GM19395 (cell line): ENCODE measurements around the gene ZNRD2.

ENCODE experiments used
- ATAC-seq: cut with Tn5 transposase; IDR thresholded peaks from one replicate; pipeline ENCODE4 v1.9.1; 2021; ENCODE audit warnings: mild to moderate bottlenecking, moderate library complexity; ENCODE audit not compliant: unreplicated experiment

ZNRD2 gene

GRCh38 chr11:65586247-65586630 is 16.0 kb downstream of the ZNRD2 start:
- no peak for ATAC-seq

- no peak for ATAC-seq
These were observed 16.4 kb downstream of the ZNRD2 start for GRCh38 chr11:65586676-65587075.

GRCh38 chr11:65588199-65589054 is 18.1 kb downstream of the ZNRD2 start:
- peak; percentile 75 for ATAC-seq

GRCh38 chr11:65589444-65590239 is 19.4 kb downstream of the ZNRD2 start:
- ATAC-seq: no peak

DNA sequence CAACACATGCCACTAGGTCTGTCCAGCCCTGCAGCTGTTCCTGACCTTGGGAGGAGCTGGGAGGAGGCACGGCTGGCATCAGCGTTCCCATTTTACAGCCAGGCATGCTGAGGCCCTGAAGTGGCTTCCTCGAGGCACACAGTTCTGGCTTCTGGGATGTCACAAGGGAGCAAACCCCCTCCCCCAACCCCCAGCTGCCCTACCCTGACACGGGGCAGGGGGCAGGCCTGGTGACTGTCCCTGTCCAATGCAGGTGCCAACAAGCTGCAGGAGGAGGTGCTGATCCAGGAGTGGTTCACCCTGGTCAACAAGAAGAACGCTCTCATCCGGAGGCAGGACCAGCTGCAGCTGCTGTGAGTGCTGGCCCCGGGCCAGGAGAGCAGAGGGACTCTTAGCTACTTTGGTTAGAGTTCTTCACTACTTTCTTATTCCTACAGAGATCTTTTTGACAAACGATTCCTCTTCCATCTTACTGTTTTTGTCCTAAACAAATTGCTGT is 20.0 kb downstream of the ZNRD2 start:
- no peak for ATAC-seq

DNA sequence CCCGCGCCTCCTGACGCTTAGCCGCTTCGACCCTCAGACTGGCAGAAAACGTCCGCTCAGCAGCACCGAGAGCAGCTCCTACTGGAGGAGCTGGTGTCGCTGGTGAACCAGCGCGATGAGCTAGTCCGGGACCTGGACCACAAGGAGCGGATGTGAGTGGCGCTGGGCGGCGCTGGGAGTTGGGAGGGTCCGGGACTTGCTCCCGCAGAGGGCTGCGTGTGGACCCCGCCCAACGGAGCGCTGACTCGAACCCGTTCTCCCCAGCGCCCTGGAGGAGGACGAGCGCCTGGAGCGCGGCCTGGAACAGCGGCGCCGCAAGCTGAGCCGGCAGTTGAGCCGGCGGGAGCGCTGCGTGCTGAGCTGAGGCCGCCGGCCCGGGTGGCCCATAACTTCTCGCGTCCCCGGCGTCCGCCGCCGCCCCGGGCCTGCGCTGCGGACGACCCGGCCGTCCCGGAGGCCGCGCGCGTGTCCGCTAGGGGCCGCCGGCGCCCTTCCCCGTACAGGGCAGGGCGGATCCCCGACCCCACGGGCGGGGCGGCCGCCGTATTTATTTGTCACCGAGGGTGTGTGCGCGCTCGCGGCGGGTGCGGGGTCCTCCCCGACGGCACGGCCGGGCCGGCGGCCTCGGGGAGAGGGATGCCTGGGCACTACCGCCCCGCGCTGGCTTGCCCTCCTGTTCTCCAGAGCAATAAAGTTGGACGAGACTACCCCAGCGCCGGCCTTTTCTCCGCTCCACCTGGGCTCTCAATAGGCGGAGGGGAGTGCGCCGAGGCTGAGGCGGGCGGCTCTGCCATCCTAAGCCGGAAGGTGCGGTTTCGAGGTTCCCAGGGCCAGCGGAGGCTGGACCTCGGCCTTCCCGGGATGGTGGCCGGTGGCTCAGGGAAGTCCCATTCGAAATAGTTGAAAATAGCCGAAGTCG is 21.9 kb downstream of the ZNRD2 start:
- no peak for ATAC-seq

DNA sequence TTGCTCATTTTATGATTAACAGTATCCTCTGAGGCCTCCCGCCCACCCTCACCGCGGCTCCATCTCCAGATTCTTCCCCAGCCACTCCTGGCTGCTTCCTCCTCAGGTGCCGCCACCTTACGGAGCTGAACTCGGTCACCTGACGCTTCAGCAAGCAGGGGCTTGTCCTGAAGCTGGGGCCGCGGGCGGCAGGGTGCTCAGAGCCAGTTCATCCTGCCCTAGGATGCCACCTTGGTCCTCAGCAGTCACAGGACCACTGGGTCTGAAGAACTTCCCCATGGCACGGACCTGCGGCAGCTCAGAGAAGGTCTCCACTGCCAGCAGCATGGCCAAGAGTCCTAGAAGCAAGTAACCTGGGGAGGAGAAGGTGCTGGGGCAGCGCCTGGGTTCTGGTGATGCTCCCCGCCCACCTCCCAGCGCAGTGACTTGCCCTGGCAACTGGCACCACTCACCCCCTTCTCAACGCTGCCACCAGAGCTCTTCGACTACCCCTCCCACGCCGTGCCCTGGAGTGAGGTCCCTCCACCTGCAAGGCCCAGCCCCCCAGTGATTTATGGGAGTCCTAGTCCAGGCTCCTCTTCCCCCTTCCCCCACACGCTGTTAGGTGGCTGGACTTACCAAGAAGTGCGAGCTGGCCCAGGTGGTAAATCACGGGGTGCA is 22.7 kb downstream of the ZNRD2 start:
- ATAC-seq: no peak

DNA sequence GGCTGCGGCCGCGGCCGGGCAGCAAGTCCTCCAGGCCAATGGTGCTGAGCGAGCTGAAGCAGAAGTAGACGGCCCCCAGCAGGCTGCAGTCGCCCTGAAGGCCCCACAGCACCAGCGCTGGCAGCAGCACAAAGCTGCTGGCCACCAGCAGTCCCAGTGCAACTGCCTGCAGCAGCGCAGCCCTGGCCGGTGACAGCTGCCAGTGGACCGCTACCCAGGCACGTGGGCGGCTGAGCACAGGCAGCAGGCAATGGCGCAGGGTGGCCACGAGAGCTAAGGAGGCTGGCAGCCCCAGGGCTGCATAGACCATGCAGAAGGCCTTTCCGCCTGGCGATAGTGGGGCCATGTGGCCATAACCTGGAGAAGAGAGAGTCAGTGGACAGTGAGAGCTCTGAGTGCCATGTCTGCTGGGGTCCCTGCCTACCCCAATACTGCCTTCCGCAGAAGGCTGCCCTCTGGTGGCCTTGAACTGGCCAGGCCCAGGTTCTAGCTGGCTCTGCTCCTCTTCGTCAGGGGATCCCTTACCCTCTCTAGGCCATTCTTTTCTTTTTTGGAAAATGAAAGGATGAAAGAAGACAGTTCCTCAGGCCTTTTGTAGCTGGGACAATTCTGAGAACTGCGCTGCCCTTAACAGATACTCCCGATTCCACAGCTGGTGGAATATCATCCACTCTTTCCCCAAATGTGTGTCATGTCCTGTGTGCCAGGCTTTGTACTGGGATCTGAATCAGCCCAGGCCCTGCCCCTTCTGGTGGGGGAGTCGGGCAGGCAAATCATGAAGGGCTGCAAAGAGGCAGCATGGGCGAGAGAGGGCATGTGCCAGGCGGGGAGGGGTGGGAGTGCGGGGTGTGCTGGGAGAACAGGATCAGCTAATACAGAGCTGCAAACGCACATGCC is 23.5 kb downstream of the ZNRD2 start:
- ATAC-seq: no peak

- ATAC-seq: no peak
These were observed 24.9 kb downstream of the ZNRD2 start for GRCh38 chr11:65595131-65595530.

DNA sequence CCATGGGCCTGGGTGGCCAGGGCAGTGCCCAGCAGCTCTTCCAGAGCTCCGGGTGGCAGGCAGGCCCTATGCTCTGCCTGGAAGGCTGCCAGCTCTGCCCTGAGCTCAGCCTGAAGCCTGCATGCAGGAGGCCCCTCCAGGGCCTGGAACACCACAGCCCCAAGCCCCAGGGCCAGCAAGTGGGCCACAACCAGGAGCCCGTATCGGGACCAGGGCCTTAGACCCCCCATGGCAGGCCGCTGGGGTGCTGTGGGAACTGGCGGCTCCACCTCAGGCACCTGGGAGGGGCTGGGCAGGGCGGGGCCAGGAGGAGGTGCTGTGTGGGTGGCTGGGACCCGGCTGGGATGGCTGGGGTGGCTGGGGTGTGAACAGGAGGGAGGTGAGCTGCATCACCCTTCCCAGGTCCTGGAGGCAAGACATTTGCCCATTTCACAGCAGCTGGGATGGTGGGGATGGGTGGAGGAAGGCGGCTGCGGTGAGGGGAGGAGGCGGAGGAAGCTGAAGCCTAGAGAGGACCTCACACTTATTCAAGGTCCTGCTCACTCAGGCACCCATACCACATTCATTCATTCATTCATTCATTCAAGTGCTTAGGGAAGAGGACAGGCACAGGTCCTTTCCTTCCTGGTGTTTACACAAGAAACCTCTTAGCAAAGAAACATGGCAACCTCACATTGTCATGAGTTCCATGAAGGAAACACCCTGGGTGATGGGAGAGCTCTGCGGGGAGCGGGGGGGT is 25.4 kb downstream of the ZNRD2 start, which contains the start of gene KCNK7:
Gene KCNK7 (minus strand): TSS at position 258 of the 739 bp plus-strand sequence. CDS start 28 bp downstream, at position 230.
- no peak for ATAC-seq

DNA sequence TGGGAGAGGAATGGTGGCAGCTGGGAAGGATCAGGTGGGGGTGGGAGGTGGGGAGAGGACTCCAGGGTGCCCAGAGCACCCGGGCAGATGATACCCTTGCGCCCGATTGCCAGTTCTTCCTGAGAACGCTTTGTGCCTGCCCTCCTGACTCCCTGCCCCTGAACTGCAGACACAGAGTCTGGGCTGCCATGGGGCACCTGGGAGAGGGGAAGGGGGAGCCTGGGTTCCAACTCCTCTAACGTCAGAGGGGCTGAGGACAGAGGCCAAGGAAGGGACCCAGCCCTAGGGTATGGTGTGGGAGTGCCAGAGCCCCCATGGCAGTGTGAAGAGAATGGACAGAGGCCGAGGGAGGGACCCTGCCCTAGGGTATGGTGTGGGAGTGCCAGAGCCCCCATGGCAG is 26.2 kb downstream of the ZNRD2 start:
- no peak for ATAC-seq

GRCh38 chr11:65598258-65598699 is 28.0 kb downstream of the ZNRD2 start:
- ATAC-seq: no peak

DNA sequence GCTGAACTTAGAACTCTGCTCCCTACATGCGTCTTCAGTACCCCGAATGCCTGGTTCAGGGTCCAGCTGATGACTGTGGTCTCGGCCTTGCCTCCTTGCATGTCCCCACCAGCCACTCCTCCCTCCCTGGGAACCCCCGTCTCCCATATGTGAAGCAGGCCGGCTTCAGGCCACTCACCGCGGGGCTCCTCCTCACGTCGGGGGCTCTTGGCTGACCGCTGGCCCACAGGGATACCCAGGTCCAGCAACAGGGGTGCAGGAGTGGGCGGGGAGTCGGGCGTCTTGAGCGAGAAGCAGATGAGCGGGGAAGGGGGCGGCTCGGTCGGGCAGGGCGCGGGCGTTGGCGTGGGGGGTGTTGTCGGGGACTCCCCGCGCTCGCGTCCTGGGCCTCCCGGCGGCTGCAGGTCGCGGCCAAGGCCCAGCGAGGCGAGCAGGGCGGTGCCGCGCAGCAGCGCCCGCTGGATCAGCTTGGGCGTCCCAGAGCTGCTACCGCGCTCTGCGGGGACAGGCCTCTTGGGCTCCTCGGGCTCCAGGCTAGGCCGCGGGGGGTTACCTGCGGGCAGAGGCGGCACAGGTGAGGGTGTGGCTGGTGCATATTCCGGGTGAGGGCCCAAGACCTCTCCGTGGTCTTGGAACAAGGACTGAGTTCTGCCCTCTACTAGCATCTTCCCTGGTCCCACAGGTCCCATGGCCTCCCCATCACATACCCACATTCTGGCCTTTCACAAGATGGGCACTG is 29.1 kb downstream of the ZNRD2 start:
- ATAC-seq: no peak

- ATAC-seq: no peak
These were observed 29.6 kb downstream of the ZNRD2 start for GRCh38 chr11:65599955-65600246.

DNA sequence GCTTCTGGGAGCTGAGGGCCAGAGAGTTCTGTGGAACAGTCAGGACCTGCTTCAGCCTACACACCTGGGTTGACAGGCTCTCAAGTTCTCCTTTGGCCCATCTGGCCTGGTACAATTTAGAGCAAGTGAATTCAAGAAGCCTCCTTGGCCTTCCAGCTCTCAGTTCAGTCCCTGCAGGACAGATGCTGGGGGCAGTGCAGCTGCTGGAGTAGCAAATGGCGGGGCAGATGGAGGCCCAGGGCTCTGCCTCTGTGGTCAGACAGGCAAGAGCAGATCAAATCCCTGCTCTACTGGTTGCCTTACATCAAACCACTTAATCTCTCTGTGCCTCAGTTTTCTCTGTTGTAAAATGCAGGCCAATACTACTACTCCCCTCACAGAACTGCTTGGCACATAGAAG is 34.0 kb downstream of the ZNRD2 start:
- ATAC-seq: no peak

DNA sequence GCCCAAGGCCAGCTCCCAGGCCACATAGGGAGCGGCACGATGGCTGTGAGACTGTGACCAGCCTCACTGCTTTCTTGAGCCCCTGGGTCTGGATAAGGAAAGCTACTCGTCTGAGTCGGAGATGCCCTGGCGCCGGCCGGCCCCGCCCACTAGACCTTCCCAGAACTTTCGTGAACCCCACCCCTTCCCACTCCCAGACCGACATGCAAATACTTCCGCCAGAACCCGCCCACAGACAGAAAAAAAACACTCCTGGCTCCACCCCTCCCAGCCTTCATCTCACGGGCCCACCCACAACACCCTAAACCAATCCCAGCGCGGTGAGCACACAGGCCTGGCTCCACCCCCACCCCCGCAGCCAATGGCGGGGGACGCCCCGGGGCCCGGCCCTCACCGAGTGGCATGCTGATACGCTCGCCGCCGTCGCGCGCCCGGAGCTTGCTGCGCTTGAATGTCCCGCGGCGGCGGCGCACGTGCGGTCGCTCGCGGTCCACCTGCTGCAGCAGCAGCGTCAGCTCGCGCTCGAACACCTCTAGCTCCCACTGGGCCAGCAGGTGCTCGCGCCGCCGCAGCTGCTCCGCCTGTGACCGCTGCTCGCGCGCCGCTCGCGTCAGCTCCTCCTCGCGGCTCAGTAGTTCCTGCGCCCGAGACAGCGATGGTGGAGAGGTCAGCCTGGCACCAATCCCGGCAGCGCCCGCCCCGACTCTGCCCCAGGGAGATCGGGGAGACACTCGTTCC is 36.8 kb downstream of the ZNRD2 start:
- no peak for ATAC-seq
